KOPT-K1 (cell line): ENCODE results near the gene LUC7L.
"Not testable (repeated sequence)": the region's sequence is repeated elsewhere in the genome, so short reads cannot be mapped to it uniquely, and the experiment has no call there.

ENCODE experiments used
- H3K27ac ChIP-seq: fragments of 200-600 bp; sonication (generic); 2 replicates; pipeline ENCODE4 v1.5.1; 2016; ENCODE audit warnings: antibody characterized with exemption, mild to moderate bottlenecking, low read depth, low read length; ENCODE audit not compliant: poor library complexity, severe bottlenecking
- H3K36me3 ChIP-seq: fragments of 200-600 bp; sonication (generic); 2 replicates; pipeline ENCODE4 v1.5.1; 2017; ENCODE audit warnings: antibody characterized with exemption, mild to moderate bottlenecking, low read length, moderate library complexity; ENCODE audit not compliant: insufficient read depth
- H3K9me3 ChIP-seq: fragments of 200-600 bp; sonication (generic); 2 replicates; pipeline ENCODE4 v1.5.1; 2017; ENCODE audit warnings: antibody characterized with exemption, low read length, mild to moderate bottlenecking; ENCODE audit not compliant: insufficient read depth, poor library complexity, severe bottlenecking

The LUC7L gene

GRCh38 chr16:266258-267164, 37.3 kb upstream of the LUC7L start:
- H3K36me3 ChIP-seq = peaks cover 20% of the 10 kb centered on the region; the same call in 1 of the 2 replicates
- no peak overlapping the region for H3K27ac ChIP-seq
- no peaks in the 10 kb centered on the region for H3K9me3 ChIP-seq

DNA sequence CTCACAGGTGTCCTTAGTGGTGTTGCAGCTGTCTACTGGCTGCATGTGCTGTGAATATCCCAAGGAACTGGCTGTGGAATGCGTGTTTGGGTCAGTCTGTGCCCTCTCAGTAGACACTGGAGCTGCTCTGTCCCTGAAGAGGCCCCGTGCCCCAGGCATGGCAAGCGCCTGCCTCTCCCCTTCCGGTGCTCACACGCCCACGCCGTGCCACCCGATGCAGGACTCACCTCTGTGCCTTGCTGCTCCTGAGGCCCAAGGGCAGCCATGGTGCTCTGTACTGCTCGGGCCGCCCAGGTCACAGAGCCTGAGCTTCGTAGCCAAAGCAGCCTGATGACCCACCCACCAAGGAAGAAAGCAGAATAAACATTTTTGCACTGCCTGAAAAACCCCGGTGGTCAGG, 36.5 kb upstream of the LUC7L start:
- Histone ChIP-seq H3K27ac (no peak overlapping the region), H3K9me3 (no peaks in the 10 kb centered on the region), H3K36me3 (peaks cover 24% of the 10 kb centered on the region; the same call in 1 of the 2 replicates)

GRCh38 chr16:265002-265529, 35.8 kb upstream of the LUC7L start:
- Histone ChIP-seq H3K36me3 (peaks cover 24% of the 10 kb centered on the region; the same call in 1 of the 2 replicates), H3K9me3 (no peaks in the 10 kb centered on the region), H3K27ac (no peak overlapping the region)

GRCh38 chr16:264440-264951, 35.2 kb upstream of the LUC7L start:
- Histone ChIP-seq H3K9me3 (no peaks in the 10 kb centered on the region), H3K36me3 (peaks cover 24% of the 10 kb centered on the region; the same call in 1 of the 2 replicates), H3K27ac (no peak overlapping the region)

GRCh38 chr16:263944-264343, 34.7 kb upstream of the LUC7L start:
- peaks cover 24% of the 10 kb centered on the region; the same call in 1 of the 2 replicates for H3K36me3 ChIP-seq

GRCh38 chr16:263182-263774, 34.0 kb upstream of the LUC7L start:
- H3K36me3 ChIP-seq = peaks cover 24% of the 10 kb centered on the region; the same call in 1 of the 2 replicates
- no peaks in the 10 kb centered on the region for H3K9me3 ChIP-seq
- H3K27ac ChIP-seq = no peak overlapping the region

More at GRCh38 chr16:263944-264343, 34.7 kb upstream of the LUC7L start:
- H3K27ac ChIP-seq = no peak overlapping the region
- no peaks in the 10 kb centered on the region for H3K9me3 ChIP-seq

GRCh38 chr16:262121-262745, 33.0 kb upstream of the LUC7L start:
- Histone ChIP-seq H3K9me3 (no peaks in the 10 kb centered on the region), H3K36me3 (peaks cover 24% of the 10 kb centered on the region; the same call in 1 of the 2 replicates), H3K27ac (no peak overlapping the region)

DNA sequence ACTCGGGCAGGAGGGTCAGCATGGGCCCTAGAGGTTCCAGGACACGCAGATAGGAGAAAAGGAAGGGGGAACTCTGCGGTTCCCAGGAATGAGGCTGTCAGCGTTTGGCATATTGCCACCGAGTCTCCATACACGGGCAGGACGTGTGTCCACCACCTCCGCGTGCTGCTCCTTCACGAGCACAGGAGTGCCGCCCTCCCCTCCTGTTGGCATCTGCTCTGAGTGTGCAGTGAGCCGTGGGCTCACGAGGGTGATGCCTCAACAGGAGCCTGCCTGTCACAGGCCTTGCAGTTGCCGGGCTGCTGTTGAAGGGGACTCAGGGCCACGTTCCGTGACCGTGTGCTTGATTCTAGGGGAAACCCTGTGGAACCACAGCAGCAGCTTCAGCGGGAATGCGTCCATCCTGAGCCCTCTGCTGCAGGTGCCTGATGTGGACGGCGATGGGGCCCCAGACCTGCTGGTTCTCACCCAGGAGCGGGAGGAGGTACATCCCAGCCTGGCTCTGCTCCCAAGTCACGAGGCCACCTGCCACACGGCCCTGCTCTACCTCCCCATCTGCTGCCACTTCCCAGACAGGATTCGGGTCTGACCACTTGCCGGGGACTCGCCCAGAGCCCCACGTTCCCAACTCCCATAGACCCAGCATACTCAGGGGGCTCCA, 31.9 kb upstream of the LUC7L start:
- Histone ChIP-seq H3K9me3 (no peaks in the 10 kb centered on the region), H3K36me3 (peaks cover 25% of the 10 kb centered on the region; the same call in 1 of the 2 replicates), H3K27ac (no peak overlapping the region)

GRCh38 chr16:260326-260725, 31.1 kb upstream of the LUC7L start:
- no peak overlapping the region for H3K27ac ChIP-seq
- no peaks in the 10 kb centered on the region for H3K9me3 ChIP-seq
- peaks cover 29% of the 10 kb centered on the region; the same call in 1 of the 2 replicates for H3K36me3 ChIP-seq

DNA sequence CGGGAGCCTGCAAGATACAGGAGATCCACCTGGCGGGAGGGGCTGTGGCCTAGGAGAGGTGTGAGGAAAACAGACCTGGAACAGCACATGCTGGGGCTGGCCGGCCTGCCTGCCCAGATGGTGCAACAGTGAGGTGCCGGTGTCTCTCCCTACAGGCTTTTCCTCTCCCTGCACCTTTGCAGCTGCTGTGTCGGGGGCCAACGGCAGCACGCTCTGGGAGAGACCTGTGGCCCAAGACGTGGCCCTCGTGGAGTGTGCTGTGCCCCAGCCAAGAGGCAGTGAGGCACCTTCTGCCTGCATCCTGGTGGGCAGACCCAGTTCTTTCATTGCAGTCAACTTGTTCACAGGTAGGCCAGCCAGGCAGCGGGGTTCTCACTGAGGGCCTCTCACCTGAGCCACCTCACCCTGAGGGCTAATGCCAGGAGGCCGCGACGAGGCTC, 30.6 kb upstream of the LUC7L start:
- Histone ChIP-seq H3K36me3 (peaks cover 26% of the 10 kb centered on the region; the same call in 1 of the 2 replicates), H3K27ac (no peak overlapping the region), H3K9me3 (no peaks in the 10 kb centered on the region)

GRCh38 chr16:259226-259625, 30.0 kb upstream of the LUC7L start:
- no peak overlapping the region for H3K27ac ChIP-seq
- peaks cover 26% of the 10 kb centered on the region; the same call in 1 of the 2 replicates for H3K36me3 ChIP-seq
- no peaks in the 10 kb centered on the region for H3K9me3 ChIP-seq

DNA sequence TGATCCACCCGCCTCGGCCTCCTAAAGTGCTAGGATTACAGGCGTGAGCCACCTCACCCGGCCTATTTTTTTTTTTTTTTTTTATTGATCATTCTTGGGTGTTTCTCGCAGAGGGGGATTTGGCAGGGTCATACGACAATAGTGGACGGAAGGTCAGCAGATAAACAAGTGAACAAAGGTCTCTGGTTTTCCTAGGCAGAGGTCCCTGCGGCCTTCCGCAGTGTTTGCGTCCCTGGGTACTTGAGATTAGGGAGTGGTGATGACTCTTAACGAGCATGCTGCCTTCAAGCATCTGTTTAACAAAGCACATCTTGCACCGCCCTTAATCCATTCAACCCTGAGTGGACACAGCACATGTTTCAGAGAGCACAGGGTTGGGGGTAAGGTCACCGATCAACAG, 28.8 kb upstream of the LUC7L start:
- not testable (repeated sequence) for H3K9me3 ChIP-seq, H3K27ac ChIP-seq
- peaks cover 28% of the 10 kb centered on the region; the same call in 1 of the 2 replicates for H3K36me3 ChIP-seq

DNA sequence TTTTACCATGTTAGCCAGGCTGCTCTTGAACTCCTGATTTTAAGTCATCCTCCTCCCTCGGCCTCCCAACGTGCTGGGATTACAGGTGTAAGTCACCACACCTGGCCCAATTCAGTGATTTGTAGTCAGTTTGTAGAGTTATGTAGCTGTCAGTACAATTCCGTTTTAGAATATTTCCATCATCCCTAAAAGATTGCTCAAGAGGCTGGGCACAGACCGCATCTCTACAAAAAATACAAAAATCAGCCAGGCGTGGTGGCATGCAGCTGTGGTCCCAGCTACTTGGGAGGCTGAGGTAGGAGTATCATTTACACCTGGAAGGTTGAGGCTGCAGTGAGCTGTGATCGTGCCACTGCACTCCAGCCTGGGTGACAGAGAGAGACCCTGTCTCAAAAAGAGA, 25.9 kb upstream of the LUC7L start:
- Histone ChIP-seq H3K9me3 (no peaks in the 10 kb centered on the region), H3K36me3 (peaks cover 22% of the 10 kb centered on the region; the same call in 1 of the 2 replicates), H3K27ac (no peak overlapping the region)

DNA sequence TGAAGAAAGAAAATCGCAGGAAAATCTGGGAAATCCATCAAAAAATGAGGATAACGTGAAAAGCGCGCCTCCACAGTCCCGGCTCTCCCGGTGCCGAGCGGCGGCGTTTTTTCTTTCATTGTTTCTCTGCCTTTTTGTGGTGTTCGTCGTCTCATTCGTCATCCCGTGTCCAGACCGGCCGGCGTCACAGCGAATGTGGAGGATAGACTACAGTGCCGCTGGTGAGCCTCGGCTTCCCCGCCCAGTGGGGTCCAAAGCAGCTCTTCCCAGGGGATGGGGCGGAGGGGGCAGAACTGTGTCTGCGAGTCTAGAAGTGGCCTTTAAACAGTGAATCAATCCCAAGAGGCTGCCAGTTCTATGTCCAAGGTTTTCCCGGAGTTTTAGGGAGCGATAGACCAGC, 25.2 kb upstream of the LUC7L start:
- Histone ChIP-seq H3K9me3 (no peaks in the 10 kb centered on the region), H3K36me3 (peaks cover 22% of the 10 kb centered on the region; the same call in 1 of the 2 replicates), H3K27ac (no peak overlapping the region)
